Measurements from ENCODE around the gene AP4M1. TPM values are rescaled to one million over a fixed set of nuclear protein-coding genes. Genes with fewer than 3 reads are reported as not detected.

The AP4M1 gene
- 10 to 100 TPM; 18.0 to 27.2 TPM for total RNA-seq

GRCh38 chr7:100101016-100101862 lies at the start of gene AP4M1, which contains the start of gene MCM7:
Gene AP4M1 (plus strand): TSS chr7:100101643. CDS start chr7:100101715, 72 bp downstream.
Gene MCM7 (minus strand): TSS chr7:100101397. CDS start chr7:100101294, 103 bp downstream.
- TF ChIP-seq, protein P1, sequence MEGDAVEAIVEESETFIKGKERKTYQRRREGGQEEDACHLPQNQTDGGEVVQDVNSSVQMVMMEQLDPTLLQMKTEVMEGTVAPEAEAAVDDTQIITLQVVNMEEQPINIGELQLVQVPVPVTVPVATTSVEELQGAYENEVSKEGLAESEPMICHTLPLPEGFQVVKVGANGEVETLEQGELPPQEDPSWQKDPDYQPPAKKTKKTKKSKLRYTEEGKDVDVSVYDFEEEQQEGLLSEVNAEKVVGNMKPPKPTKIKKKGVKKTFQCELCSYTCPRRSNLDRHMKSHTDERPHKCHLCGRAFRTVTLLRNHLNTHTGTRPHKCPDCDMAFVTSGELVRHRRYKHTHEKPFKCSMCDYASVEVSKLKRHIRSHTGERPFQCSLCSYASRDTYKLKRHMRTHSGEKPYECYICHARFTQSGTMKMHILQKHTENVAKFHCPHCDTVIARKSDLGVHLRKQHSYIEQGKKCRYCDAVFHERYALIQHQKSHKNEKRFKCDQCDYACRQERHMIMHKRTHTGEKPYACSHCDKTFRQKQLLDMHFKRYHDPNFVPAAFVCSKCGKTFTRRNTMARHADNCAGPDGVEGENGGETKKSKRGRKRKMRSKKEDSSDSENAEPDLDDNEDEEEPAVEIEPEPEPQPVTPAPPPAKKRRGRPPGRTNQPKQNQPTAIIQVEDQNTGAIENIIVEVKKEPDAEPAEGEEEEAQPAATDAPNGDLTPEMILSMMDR (IDR thresholded peaks at IDR 0.05), result peak in 1 of 4 experiments; percentile 7
- TF ChIP-seq POLR2A (IDR thresholded peaks at IDR 0.05) (peak; percentile 34), POLR2AphosphoS5 (IDR thresholded peaks at IDR 0.05) (peak; percentile 96)
- Histone ChIP-seq H3K27me3 (replicated peaks; ENCODE audit: insufficient read depth) (no peaks in the 10 kb centered on the region), H3K4me3 (peak within 1 kb of the TSS; percentile 57 to 58), H3K36me3 (peaks cover 6 to 18% of the 10 kb centered on the region in 2 donors), H3K4me1 (replicated peaks) (peaks cover 9% of the 10 kb centered on the region), H3K9me3 (no peaks in the 10 kb centered on the region), H3K27ac (peak within 1 kb of the TSS; percentile 90 to 93)
- WGBS, result 0% methylated on average over 68 of the region's 80 CpGs
- peak; percentile 99 for DNase-seq (ENCODE audit: low spot score)
- intact Hi-C loops (cut with DNase I), result no loop called here

- H3K4me1 ChIP-seq (replicated peaks), result no peaks in the 10 kb centered on the region
- H3K4me3 ChIP-seq, result no peak overlapping the region
- DNase-seq (ENCODE audit: low spot score), result peak; percentile 60
- no peaks in the 10 kb centered on the region for H3K9me3 ChIP-seq
- H3K27ac ChIP-seq, result no peak overlapping the region
- no peaks in the 10 kb centered on the region for H3K27me3 ChIP-seq (replicated peaks; ENCODE audit: insufficient read depth)
- WGBS, result 29% methylated on average over 3 of the region's 3 CpGs
- TF ChIP-seq, protein P1 (IDR thresholded peaks at IDR 0.05), result peak in 3 of 4 experiments; percentile 47 to 76 (median 65)
- peak; percentile 50 for TF ChIP-seq POLR2AphosphoS5 (IDR thresholded peaks at IDR 0.05)
- TF ChIP-seq POLR2A (IDR thresholded peaks at IDR 0.05), result no peak
- H3K36me3 ChIP-seq, result peaks cover 0 to 4% of the 10 kb centered on the region in 2 donors
- intact Hi-C loops (cut with DNase I), result loop anchor here (5.0 kb wide), 1 partner anchor 61 kb away; no protein-coding TSS in a partner anchor
These were observed 48.2 kb upstream of the AP4M1 start for GRCh38 chr7:100053215-100053614.

- Histone ChIP-seq H3K36me3 (peaks cover 0 to 4% of the 10 kb centered on the region in 2 donors), H3K4me1 (replicated peaks) (no peaks in the 10 kb centered on the region), H3K27me3 (replicated peaks; ENCODE audit: insufficient read depth) (no peaks in the 10 kb centered on the region), H3K4me3 (no peak overlapping the region), H3K9me3 (no peaks in the 10 kb centered on the region), H3K27ac (no peak overlapping the region)
- 94% methylated on average over 10 of the region's 10 CpGs for WGBS
- TF ChIP-seq POLR2AphosphoS5 (IDR thresholded peaks at IDR 0.05), result no peak
- TF ChIP-seq POLR2A (IDR thresholded peaks at IDR 0.05), result no peak
- intact Hi-C loops (cut with DNase I), result no loop called here
- DNase-seq (ENCODE audit: low spot score), result no peak
These were observed 44.4 kb upstream of the AP4M1 start for GRCh38 chr7:100057006-100057405.

- DNase-seq (ENCODE audit: low spot score), result no peak
- no peaks in the 10 kb centered on the region for H3K27me3 ChIP-seq (replicated peaks; ENCODE audit: insufficient read depth)
- 94% methylated on average over 5 of the region's 5 CpGs for WGBS
- no peaks in the 10 kb centered on the region for H3K4me1 ChIP-seq (replicated peaks)
- H3K9me3 ChIP-seq, result no peaks in the 10 kb centered on the region
- no peak overlapping the region for H3K27ac ChIP-seq
- H3K36me3 ChIP-seq, result peaks cover 4 to 6% of the 10 kb centered on the region in 2 donors
- intact Hi-C loops (cut with DNase I), result no loop called here
- H3K4me3 ChIP-seq, result no peak overlapping the region
- TF ChIP-seq POLR2AphosphoS5 (IDR thresholded peaks at IDR 0.05), result no peak
- TF ChIP-seq, protein P1 (IDR thresholded peaks at IDR 0.05), result no peak
- no peak for TF ChIP-seq POLR2A (IDR thresholded peaks at IDR 0.05)
These were observed 42.1 kb upstream of the AP4M1 start for GRCh38 chr7:100059251-100059739.

DNA sequence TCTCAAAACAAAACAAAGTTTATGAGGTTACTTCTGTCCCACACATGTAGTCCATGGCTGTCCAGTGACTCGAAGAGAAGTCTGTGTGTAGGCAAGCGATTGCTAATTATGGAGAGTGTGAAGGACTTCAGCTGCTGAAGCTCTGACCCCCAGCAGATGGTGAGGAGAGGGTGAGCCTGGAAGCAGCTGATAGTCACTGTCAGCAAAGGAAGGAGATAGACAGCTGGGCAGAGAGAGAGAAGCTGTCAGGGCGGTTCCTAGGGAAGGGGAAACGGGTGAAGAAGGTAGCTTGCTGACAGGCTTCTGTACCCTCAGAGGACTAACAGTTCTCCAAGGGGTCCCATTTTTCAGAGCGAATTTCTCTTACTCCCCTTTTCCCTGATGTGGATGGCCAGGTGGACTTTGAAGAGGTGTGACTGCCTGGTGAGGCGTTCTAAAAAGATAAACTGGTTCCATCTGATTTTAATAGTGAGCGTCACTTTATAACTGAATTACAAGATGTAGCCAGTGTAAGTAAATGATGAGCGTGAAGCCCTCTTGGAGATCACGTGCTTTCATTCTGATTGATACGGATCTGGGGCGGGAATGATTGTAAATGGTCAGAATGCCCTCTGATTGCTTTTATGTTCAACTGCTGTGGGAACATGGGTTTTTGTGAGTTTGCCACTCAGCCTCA lies 39.8 kb upstream of the AP4M1 start:
- intact Hi-C loops (cut with DNase I), result no loop called here
- DNase-seq (ENCODE audit: low spot score), result no peak
- H3K36me3 ChIP-seq, result peaks cover 4 to 6% of the 10 kb centered on the region in 2 donors
- H3K4me3 ChIP-seq, result no peak overlapping the region
- H3K27ac ChIP-seq, result no peak overlapping the region
- no peaks in the 10 kb centered on the region for H3K9me3 ChIP-seq
- WGBS, result 94% methylated on average over 11 of the region's 11 CpGs
- no peaks in the 10 kb centered on the region for H3K4me1 ChIP-seq (replicated peaks)
- H3K27me3 ChIP-seq (replicated peaks; ENCODE audit: insufficient read depth), result no peaks in the 10 kb centered on the region
- TF ChIP-seq POLR2AphosphoS5 (IDR thresholded peaks at IDR 0.05) (no peak), POLR2A (IDR thresholded peaks at IDR 0.05) (no peak)
- TF ChIP-seq, protein P1 (IDR thresholded peaks at IDR 0.05), result no peak
